Activated CD4-positive, alpha-beta T cell treated with anti-CD3 and anti-CD28 coated beads for 36 hours (primary cell): ENCODE results near the gene LIMS1. TPM values are rescaled to one million over a fixed set of nuclear protein-coding genes. Genes with fewer than 3 reads are reported as not detected.
A peak's percentile ranks its signal among the peaks of the same experiment; 100 is the strongest.
"Not testable (repeated sequence)": the region's sequence is repeated elsewhere in the genome, so short reads cannot be mapped to it uniquely, and the experiment has no call there.

Experiments
- ATAC-seq: fragments of 200-7000 bp; cut with Tn5 transposase; one replicate; pipeline ENCODE4 v1.10.0; 2021; ENCODE audit warnings: mild to moderate bottlenecking, moderate library complexity
- CTCF ChIA-PET: fragments of 350-600 bp; sonication (Branson Sonifier 250); formaldehyde crosslinking; loops from one replicate; lab custom pipeline; 2021; ENCODE audit warnings: antibody characterized with exemption; lab: Charles Lee
- POLR2A ChIA-PET: fragments of 350-600 bp; sonication (Branson Sonifier 250); formaldehyde crosslinking; loops from one replicate; lab custom pipeline; 2021; ENCODE audit warnings: antibody characterized with exemption, inconsistent platforms; lab: Charles Lee
- DNase-seq: peaks from one replicate; pipeline ENCODE4 v3.0.0-alpha.2; 2020
- H3K27ac Mint-ChIP-seq: one replicate; pipeline ENCODE4 v1.8.0; 2021; ENCODE audit warnings: mixed read lengths
- H3K27me3 Mint-ChIP-seq: one replicate; pipeline ENCODE4 v1.8.0; 2021; ENCODE audit warnings: mixed read lengths
- H3K36me3 Mint-ChIP-seq: one replicate; pipeline ENCODE4 v1.8.0; 2021; ENCODE audit warnings: low read depth, mixed read lengths
- H3K4me1 Mint-ChIP-seq: one replicate; pipeline ENCODE4 v1.8.0; 2021; ENCODE audit warnings: mixed read lengths
- H3K4me3 Mint-ChIP-seq: one replicate; pipeline ENCODE4 v1.8.0; 2021; ENCODE audit warnings: mild to moderate bottlenecking, moderate library complexity, mixed read lengths
- H3K9me3 Mint-ChIP-seq: one replicate; pipeline ENCODE4 v1.8.0; 2021; ENCODE audit warnings: low read depth, mixed read lengths
- intact Hi-C, 2 experiments: fragments of 100-400 bp; cut with DNase I in 1 of 2; cut with micrococcal nuclease in 1 of 2; formaldehyde crosslinking; loops; one replicate each; pipeline versions ENCODE4 v1.14.2 to v1.15.1; 2022 to 2024; cut with DNase I, micrococcal nuclease
- total RNA-seq, 2 experiments: library from RNA; stranded (reverse); gene quantifications; one replicate each; pipeline ENCODE4 v1.2.3, GENCODE V29; 2021

Gene LIMS1
- total RNA-seq, 2 experiments from 2014 or later: 47.5 to 70.3 TPM

- H3K27ac Mint-ChIP-seq, POLR2A ChIA-PET: not testable (repeated sequence)
Observed at GRCh38 chr2:108688818-108689756, 154.8 kb downstream of the LIMS1 start.

DNA sequence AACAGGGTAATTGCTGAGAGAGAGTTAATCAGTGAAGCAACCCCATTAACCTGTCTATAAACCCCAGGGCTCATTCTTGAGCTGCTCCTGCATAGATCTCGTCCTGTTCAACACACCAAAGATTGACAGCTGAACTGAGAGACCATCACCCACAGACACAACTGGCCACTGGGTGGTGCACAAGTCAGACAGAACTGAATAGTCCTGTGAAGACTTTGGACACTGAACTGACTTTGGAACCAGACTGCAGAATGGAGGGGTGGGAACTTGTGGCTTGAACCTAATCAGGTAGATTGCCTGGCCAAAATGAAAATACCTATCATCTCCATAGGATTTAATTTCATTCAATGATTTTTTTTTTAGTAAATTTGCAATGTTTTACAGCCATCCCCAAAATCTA is 155.7 kb downstream of the LIMS1 start:
- peak; percentile 74 for ATAC-seq
- CTCF ChIA-PET, POLR2A ChIA-PET, intact Hi-C loops, H3K27ac Mint-ChIP-seq, H3K4me3 Mint-ChIP-seq, H3K36me3 Mint-ChIP-seq, H3K27me3 Mint-ChIP-seq, DNase-seq, H3K9me3 Mint-ChIP-seq, H3K4me1 Mint-ChIP-seq: not testable (repeated sequence)

More at GRCh38 chr2:108688818-108689756, 154.8 kb downstream of the LIMS1 start:
- H3K4me3 Mint-ChIP-seq, intact Hi-C loops, H3K4me1 Mint-ChIP-seq, ATAC-seq, H3K9me3 Mint-ChIP-seq, H3K27me3 Mint-ChIP-seq, CTCF ChIA-PET, DNase-seq, H3K36me3 Mint-ChIP-seq: not testable (repeated sequence)

DNA sequence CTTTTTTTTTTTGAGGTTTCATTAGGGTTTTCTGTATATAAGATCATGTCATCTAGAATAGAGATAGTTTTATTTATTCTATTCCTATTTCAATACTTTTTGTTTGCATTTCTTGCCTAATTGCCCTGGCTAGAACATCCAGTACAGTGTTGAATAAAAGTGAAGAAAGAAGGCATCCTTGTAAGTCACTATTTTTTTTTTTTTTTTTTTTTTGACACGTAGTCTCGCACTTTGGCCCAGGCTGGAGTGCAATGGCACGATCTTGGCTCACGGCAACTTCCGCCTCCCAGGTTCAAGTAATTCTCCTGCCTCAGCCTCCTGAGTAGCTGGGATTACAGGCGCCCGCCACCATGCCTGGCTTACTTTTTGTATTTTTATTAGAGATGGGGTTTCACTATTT is 157.2 kb downstream of the LIMS1 start:
- no peak overlapping the region for H3K27ac Mint-ChIP-seq
- POLR2A ChIA-PET: no interaction called here

GRCh38 chr2:108701208-108701607 is 166.9 kb downstream of the LIMS1 start:
- Mint-ChIP-seq H3K36me3 (no peaks in the 10 kb centered on the region), H3K4me1 (no peaks in the 10 kb centered on the region), H3K27ac (no peak overlapping the region), H3K4me3 (no peak overlapping the region), H3K27me3 (no peaks in the 10 kb centered on the region), H3K9me3 (no peaks in the 10 kb centered on the region)
- DNase-seq (no peak), ATAC-seq (no peak)
- ChIA-PET CTCF (interaction anchor here (0.7 kb wide), 1 partner anchor 17 kb away, joined by 3 read pairs; no protein-coding TSS in a partner anchor), POLR2A (interaction anchor here (0.6 to 0.7 kb wide), 2 partner anchors 58 to 270 kb away, joined by 3 to 6 read pairs; no protein-coding TSS in a partner anchor)
- intact Hi-C loops: no loop called here

More for the DNA sequence above, 157.2 kb downstream of the LIMS1 start:
- Mint-ChIP-seq H3K4me3 (no peak overlapping the region), H3K27me3 (no peaks in the 10 kb centered on the region), H3K4me1 (no peaks in the 10 kb centered on the region), H3K36me3 (no peaks in the 10 kb centered on the region), H3K9me3 (no peaks in the 10 kb centered on the region)
- intact Hi-C loops: no loop called here
- ATAC-seq (no peak), DNase-seq (no peak)
- CTCF ChIA-PET: no interaction called here

DNA sequence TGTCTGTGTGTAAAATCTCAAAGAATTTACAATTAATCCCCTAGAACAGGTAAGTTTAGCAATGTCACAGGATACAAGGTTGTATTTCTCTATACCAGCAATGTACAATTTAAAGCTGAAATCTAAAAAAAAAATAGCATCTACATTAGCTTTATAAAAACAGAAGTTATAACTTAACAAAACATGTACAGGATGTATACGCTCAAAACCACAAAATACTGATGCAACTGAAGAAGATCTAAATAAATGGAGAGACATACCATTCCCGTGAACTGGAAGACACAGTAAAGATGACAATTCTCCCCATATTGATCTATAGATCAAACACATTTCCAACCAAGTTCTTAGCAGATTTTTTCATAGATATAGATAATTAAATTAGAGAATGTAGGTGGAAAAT is 167.5 kb downstream of the LIMS1 start:
- Mint-ChIP-seq H3K27me3 (no peaks in the 10 kb centered on the region), H3K27ac (no peak overlapping the region), H3K4me3 (no peak overlapping the region), H3K4me1 (no peaks in the 10 kb centered on the region), H3K9me3 (no peaks in the 10 kb centered on the region), H3K36me3 (no peaks in the 10 kb centered on the region)
- ChIA-PET POLR2A (interaction anchor here (0.6 kb wide), 1 partner anchor 58 kb away, joined by 6 read pairs; no protein-coding TSS in a partner anchor), CTCF (interaction anchor here (0.7 kb wide), 1 partner anchor 18 kb away, joined by 3 read pairs; no protein-coding TSS in a partner anchor)
- no peak for ATAC-seq
- DNase-seq: no peak
- intact Hi-C loops: no loop called here

DNA sequence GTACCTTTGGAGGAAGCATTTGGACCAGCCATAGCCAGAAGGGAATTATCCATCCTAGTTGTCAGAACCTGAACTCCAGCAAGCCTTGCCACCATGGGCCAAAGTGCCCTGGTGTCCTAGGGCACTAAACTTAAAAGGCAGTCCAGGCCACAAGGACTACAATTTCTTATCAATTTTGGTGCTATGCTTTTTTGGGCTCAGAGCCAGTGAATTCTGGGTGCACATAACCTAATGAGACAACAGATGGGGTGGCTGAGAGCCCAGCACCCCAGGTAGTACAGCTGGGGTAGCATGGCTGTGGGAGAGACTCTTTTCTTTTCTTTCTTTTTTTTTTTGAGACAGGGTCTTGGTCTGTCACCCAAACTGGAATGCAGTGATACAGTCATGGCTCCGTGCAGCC is 170.6 kb downstream of the LIMS1 start:
- Mint-ChIP-seq H3K4me3 (no peak overlapping the region), H3K27me3 (no peaks in the 10 kb centered on the region), H3K36me3 (no peaks in the 10 kb centered on the region), H3K4me1 (no peaks in the 10 kb centered on the region), H3K9me3 (peaks cover 7% of the 10 kb centered on the region), H3K27ac (no peak overlapping the region)
- no peak for ATAC-seq
- POLR2A ChIA-PET: no interaction called here
- CTCF ChIA-PET: no interaction called here
- intact Hi-C loops: no loop called here
- DNase-seq: no peak

GRCh38 chr2:108707300-108707699 is 173.0 kb downstream of the LIMS1 start:
- Mint-ChIP-seq H3K27ac (no peak overlapping the region), H3K9me3 (peaks cover 7% of the 10 kb centered on the region), H3K4me1 (no peaks in the 10 kb centered on the region), H3K36me3 (no peaks in the 10 kb centered on the region), H3K4me3 (no peak overlapping the region), H3K27me3 (no peaks in the 10 kb centered on the region)
- ChIA-PET POLR2A (no interaction called here), CTCF (no interaction called here)
- no peak for DNase-seq
- no peak for ATAC-seq
- intact Hi-C loops: no loop called here

GRCh38 chr2:108716971-108717370 is 182.7 kb downstream of the LIMS1 start:
- ATAC-seq, DNase-seq, H3K4me1 Mint-ChIP-seq, CTCF ChIA-PET, H3K27me3 Mint-ChIP-seq, POLR2A ChIA-PET, H3K9me3 Mint-ChIP-seq, H3K27ac Mint-ChIP-seq, H3K4me3 Mint-ChIP-seq, H3K36me3 Mint-ChIP-seq: not testable (repeated sequence)
- intact Hi-C loops: loop anchor here (5.0 kb wide), 2 partner anchors 65 to 110 kb away; no protein-coding TSS in a partner anchor

DNA sequence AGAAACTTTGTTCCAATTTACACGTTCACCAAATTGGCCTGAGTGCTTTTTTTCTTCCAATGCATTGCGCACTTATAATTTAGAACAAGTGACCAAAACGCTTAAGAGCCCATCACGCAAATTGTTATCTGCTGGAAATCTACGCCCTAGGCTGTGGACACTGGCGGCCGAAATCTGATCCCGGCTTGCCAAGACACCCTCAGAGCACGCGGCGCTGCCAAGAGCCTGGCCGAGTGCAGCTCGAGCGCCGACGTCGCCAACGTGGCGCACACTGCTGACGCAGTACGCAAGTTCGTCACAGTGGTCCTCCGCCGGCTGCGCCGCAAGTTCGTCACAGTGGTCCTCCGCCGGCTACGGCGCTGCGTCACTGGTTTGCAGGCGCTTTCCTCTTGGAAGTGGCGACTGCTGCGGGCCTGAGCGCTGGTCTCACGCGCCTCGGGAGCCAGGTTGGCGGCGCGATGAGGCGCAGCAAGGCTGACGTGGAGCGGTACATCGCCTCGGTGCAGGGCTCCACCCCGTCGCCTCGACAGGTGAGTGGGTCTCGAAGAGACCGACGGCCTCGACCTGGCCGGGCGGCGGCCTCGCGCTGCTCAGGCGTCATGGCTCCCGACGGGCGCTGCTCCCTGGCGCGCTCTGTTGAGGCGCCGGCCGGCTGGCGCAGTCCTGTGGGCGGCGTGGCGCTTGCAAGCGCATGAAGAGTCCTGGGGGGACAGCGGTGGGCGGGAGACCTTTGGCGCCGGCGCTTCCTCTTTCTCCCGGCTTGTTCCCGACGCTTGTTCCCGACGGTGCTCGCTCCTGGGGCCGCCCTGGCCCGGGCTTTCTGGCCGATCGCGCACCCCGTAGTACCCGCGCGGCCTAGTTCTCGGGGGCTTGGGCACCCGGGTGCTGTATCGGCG is 185.1 kb downstream of the LIMS1 start, which contains the start of gene RANBP2:
RANBP2 (plus strand) TSS at position 334 of the 896 bp plus-strand sequence; CDS start at position 459, 125 bp downstream.
- Mint-ChIP-seq H3K36me3 (peaks cover 11% of the 10 kb centered on the region), H3K27me3 (no peaks in the 10 kb centered on the region), H3K27ac (peak within 1 kb of the TSS; percentile 98), H3K4me3 (peak within 1 kb of the TSS; percentile 93), H3K9me3 (no peaks in the 10 kb centered on the region), H3K4me1 (peaks cover 15% of the 10 kb centered on the region)
- CTCF ChIA-PET: interaction anchor here (0.6 to 1.3 kb wide), 3 partner anchors 89 to 149 kb away, joined by 3 to 4 read pairs (median 3); no protein-coding TSS in a partner anchor
- peak; percentile 97 for DNase-seq
- POLR2A ChIA-PET: no interaction called here
- peak; percentile 97 for ATAC-seq
- intact Hi-C loops: loop anchor here (1.0 to 5.0 kb wide), 6 partner anchors 67 to 270 kb away; partner anchors contain the start of genes CCDC138 (in 1 of the 2), GCC2 (in 1 of the 2) and LIMS1 (in 1 of the 2)

- DNase-seq, H3K27me3 Mint-ChIP-seq, H3K36me3 Mint-ChIP-seq, CTCF ChIA-PET, H3K4me3 Mint-ChIP-seq, intact Hi-C loops, H3K27ac Mint-ChIP-seq, POLR2A ChIA-PET, H3K9me3 Mint-ChIP-seq, ATAC-seq: not testable (repeated sequence)
- H3K4me1 Mint-ChIP-seq: peaks cover 36% of the 10 kb centered on the region
Observed at GRCh38 chr2:108726048-108726447, 191.8 kb downstream of the LIMS1 start.

DNA sequence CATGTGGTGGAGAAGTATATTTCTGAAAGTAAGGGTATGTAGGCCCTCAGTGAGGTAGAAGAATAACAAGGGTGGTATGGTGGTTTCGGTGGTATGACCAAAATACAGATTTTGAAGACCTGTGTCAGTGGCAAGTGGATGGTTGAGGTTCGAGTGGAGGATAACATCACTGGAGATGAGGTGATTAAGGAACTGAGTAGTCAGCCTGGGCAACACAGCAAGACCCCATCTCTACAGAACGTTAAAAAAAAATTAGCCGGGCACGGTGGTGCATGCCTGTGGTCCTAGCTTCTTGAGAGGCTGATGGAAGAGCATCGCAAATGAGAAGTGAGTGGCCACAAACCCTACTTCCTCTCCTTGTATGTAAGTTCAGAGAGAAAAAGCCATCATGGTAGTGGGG is 200.4 kb downstream of the LIMS1 start:
- Mint-ChIP-seq H3K27ac (peak overlapping the region; percentile 42), H3K36me3 (peaks cover 20% of the 10 kb centered on the region)
- H3K4me3 Mint-ChIP-seq, H3K9me3 Mint-ChIP-seq, POLR2A ChIA-PET, ATAC-seq, intact Hi-C loops, H3K4me1 Mint-ChIP-seq, DNase-seq, CTCF ChIA-PET, H3K27me3 Mint-ChIP-seq: not testable (repeated sequence)
